HG03060 (cell line): ENCODE results near the gene PMEL.
"Not testable (repeated sequence)": the region's sequence is repeated elsewhere in the genome, so short reads cannot be mapped to it uniquely, and the experiment has no call there.

Experiments
- ATAC-seq: cut with Tn5 transposase; IDR thresholded peaks from one replicate; pipeline ENCODE4 v1.9.1; 2021; ENCODE audit warnings: low read depth, moderate number of reproducible peaks; ENCODE audit not compliant: unreplicated experiment

PMEL gene

GRCh38 chr12:55965941-55966407, at the start of gene PMEL:
Gene PMEL, minus strand, starts transcription at chr12:55966042. Its CDS starts 31 bp downstream, at chr12:55966011.
- no peak for ATAC-seq

- no peak for ATAC-seq
These were observed 48.4 kb upstream of the PMEL start for GRCh38 chr12:56014205-56014604.

GRCh38 chr12:56013482-56013881, 47.6 kb upstream of the PMEL start:
- ATAC-seq: no peak

- ATAC-seq: no peak
These were observed 45.8 kb upstream of the PMEL start for GRCh38 chr12:56011509-56012090.

GRCh38 chr12:56010111-56010570, 44.3 kb upstream of the PMEL start:
- no peak for ATAC-seq

- no peak for ATAC-seq
These were observed 42.0 kb upstream of the PMEL start for GRCh38 chr12:56007564-56008559.

- ATAC-seq: no peak
These were observed 38.4 kb upstream of the PMEL start for GRCh38 chr12:56004211-56004610.

- ATAC-seq: not testable (repeated sequence)
These were observed 37.5 kb upstream of the PMEL start for GRCh38 chr12:56003376-56003775.

- ATAC-seq: no peak
These were observed 35.8 kb upstream of the PMEL start for GRCh38 chr12:56001487-56002100.

- ATAC-seq: not testable (repeated sequence)
These were observed 34.2 kb upstream of the PMEL start for GRCh38 chr12:55999999-56000540.

GRCh38 chr12:55999522-55999921, 33.7 kb upstream of the PMEL start:
- ATAC-seq: not testable (repeated sequence)

- ATAC-seq: no peak
These were observed 31.7 kb upstream of the PMEL start for GRCh38 chr12:55997535-55997859.

GRCh38 chr12:55996715-55997534, 31.1 kb upstream of the PMEL start, which contains the start of gene SUOX:
Gene SUOX, plus strand, starts transcription at chr12:55997276. Its CDS starts 4,946 bp downstream, at chr12:56002222.
- ATAC-seq: peak; percentile 94

GRCh38 chr12:55996201-55996714, 30.4 kb upstream of the PMEL start:
- no peak for ATAC-seq

GRCh38 chr12:55995366-55995765, 29.5 kb upstream of the PMEL start:
- ATAC-seq: no peak

- ATAC-seq: no peak
These were observed 27.5 kb upstream of the PMEL start for GRCh38 chr12:55993230-55993853.

GRCh38 chr12:55991110-55991509, 25.3 kb upstream of the PMEL start:
- no peak for ATAC-seq

GRCh38 chr12:55985976-55986375, 20.1 kb upstream of the PMEL start:
- not testable (repeated sequence) for ATAC-seq

GRCh38 chr12:55985341-55985740, 19.5 kb upstream of the PMEL start:
- ATAC-seq: no peak
